Inflammatory macrophage (primary cell): ENCODE data around the gene SH3BP1.
A peak's percentile ranks its signal among the peaks of the same experiment; 100 is the strongest.
"Not testable (repeated sequence)": the region's sequence is repeated elsewhere in the genome, so short reads cannot be mapped to it uniquely, and the experiment has no call there.

Experiments used
- DNase-seq, 2 donors: peaks; one replicate each; pipeline ENCODE4 v3.0.0-alpha.2; 2020 to 2022

Gene SH3BP1

DNA sequence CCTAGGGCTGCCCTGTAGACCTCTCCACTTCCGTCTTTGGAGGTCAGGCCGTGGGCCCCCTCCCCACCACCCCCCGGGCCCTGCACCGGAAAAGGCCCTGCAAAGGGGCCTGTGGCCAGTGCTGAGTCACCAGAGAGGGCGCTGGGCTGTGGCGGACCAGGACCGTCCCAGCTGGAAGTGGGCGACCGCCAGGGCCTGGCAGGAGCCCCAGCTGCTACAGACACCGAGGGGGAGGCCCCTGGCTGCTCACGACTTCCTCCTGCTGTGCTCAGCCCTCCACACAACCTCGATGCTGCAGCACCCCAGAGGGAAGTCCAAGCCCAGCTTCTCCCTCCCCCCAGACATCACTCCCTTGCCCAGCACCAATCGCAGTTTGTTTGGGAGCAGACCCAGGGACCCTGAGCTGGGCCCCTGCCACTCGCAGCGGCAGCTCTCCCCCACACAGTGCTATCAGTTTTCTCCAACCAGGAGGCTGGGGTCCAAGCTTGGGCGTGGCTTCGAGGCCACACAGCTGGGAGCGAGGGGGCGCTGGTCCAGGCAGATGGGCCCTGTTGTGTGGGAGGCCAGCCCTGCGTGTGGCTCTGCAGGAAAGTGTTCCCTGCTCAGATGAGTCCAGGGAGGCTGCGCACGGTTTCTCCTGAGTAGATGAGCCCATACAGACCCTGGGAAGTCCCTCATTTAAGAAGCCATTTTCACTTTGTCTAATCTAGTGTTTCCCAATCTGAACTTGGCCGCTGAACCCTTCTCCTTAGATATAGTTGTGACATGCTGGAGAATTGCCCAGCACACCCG is 5.6 kb upstream of the SH3BP1 start:
- DNase-seq: peak; percentile 91 to 97

DNA sequence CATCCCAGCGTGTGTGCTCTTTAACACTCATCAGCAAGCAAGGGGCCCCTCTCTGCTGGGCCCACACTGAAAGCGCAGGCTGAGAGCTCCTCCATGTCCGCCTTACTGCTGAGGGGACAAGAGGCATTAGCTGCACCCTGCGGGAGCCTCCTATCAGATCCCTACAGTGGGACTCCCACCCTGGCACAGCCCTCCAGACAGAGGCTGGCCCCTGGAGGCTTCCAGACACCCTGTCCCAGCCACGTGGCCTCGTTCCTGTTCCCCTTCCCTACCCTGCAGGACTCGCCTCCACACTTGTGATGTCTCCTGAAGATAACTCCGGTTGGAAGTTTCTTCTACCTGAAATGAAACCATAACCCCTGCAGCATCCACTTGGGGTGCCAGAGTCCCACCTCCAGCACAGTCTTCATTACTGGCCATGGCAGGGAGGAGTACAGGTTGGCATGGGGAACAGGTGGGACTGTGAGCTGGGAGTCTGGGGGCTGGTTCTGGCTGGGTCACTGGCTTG is 5.0 kb upstream of the SH3BP1 start:
- peak in 1 of 2 donors; percentile 55 for DNase-seq

DNA sequence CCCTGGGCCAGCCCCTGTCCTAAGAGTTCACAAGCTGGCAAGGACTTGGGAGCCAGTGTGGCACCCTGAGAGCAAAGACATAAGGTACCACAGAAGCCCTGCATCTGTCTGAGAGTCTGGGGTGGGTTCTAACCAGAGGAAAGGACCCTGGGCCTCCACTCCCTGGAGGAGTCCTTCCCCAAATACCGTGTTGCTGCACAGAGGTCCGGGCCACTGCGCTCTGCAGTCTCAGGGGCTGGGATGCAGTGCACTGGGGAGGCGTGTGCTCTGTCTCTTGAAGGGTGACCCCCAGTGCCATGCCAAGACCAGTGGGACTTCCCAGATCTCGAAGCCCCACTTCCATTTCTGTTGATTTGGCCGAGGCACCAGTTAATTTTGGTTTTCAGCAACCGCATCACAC is 4.3 kb upstream of the SH3BP1 start:
- DNase-seq: no peak

DNA sequence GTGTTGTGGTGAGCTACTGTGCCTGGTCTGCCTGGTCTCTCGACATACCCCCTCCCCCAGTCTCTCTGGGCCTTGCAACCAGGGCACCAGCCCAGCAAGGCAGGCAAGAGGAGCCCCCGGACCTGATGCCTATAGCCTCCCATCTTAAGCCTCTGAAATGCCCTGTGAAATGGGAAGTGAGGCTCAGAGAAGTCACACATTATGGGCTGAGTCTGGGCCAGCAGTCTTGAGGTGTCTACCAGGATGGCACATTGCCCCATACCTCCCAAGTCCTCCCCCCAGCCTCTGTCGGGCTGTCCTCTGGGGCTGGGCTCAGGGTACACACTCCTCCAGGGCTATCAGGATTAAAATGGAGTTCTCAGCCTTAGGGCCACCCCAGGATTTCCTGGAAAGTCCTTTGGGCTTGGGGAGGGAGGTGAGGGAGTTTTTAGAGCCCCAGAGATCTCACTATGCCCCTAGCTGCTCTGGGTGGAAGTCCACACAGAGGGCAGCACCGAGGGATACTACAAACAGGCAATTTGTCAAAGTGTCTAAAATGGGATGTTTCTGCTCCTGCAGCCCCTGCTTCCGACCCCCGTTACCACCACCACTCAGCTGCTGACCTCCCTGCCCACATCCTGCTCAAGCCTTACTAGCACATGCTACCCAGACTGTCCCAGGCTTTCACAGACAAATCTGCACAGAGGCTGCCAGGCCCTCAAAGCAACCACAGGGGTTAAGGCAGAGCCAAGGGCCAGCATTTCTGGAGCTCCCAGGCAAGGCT is 3.1 kb upstream of the SH3BP1 start:
- peak; percentile 42 to 78 for DNase-seq

DNA sequence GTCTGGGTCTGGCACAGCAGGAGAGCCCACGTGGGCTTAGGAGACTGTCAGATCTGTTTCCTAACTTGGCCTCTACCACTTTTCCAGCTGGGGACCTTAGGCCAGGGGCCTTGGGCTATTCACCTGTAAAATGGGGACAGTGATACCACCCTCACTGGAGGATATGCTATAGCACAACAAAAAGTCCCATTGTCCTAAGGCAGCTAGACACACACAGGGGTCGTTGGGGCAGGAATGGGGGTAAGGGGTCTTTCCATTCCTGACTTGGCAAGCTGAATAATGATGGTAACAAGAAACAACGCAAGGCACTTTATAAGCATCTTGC is 2.6 kb upstream of the SH3BP1 start:
- no peak for DNase-seq

DNA sequence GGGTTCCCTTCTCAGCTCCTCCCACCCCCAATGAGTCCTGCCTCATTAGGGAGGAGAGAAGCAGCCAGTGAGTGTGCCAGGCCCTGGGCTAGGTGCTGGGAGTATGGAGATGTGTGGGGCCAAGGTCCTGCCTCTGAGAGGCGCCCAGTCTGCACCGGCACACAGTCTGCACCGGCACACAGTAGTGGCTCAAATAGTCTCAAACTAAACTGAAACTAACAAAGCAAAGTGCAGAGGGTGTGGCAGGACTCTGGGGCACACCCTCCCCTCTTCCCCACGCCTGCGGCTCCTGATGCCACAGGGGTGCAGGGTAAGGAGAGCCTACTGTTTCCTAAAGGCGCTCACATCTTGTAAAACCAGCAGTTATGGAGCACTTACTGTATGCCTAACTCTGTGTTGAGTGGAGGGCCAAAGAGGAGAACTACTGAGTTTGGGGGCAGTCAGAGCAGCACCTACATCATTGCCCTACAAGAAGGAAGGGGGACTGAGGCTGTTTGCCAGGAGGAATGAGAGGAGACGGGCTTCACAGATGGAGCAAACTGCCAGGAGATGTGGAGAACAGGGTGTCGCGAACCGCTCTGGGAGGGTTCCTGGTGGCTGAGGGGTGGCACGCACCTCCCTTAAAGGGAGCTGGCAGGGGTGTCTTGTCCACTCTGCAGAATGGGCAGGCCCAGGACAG is 939 bp upstream of the SH3BP1 start:
- peak in 1 of 2 donors; percentile 14 for DNase-seq

DNA sequence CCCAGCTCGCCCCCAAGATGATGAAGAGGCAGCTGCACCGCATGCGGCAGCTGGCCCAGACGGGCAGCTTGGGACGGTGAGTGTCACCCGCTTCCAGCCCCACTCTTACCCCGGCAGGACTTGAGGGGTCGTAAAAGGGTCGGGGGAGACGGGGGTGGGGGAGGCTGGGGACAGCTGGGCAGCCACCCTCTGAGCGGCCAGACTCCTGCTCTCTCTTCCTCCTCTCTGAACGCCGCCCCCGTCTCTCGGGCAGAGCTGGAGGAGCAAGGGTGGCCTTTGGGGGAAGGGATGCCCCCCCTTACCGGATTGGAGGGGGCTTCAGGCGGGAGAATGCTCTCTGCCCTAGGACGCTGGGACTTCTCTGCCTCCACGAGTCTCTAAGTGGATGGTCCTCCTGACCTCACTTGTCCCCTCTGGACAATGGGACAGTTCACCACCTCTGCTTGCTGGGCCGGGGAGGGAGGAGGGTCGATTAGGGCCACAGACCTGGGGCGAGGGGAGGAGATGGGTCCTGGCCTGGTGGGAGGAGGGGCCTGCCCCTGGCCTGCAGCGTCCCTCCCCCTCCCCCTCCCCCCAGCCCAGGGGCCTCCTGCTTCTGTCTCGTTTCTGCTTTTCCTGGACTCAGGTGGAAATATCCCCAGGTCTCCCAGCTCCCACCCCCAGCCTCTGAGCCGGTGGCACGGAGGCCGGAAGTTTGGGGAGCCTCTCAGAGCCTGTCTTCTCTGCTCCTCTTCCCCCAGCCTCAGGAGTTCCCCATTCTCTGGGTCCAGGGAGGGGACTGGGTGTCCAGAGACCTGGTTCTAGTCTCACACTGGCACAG is 512 bp downstream of the SH3BP1 start:
- peak; percentile 47 to 65 for DNase-seq

DNA sequence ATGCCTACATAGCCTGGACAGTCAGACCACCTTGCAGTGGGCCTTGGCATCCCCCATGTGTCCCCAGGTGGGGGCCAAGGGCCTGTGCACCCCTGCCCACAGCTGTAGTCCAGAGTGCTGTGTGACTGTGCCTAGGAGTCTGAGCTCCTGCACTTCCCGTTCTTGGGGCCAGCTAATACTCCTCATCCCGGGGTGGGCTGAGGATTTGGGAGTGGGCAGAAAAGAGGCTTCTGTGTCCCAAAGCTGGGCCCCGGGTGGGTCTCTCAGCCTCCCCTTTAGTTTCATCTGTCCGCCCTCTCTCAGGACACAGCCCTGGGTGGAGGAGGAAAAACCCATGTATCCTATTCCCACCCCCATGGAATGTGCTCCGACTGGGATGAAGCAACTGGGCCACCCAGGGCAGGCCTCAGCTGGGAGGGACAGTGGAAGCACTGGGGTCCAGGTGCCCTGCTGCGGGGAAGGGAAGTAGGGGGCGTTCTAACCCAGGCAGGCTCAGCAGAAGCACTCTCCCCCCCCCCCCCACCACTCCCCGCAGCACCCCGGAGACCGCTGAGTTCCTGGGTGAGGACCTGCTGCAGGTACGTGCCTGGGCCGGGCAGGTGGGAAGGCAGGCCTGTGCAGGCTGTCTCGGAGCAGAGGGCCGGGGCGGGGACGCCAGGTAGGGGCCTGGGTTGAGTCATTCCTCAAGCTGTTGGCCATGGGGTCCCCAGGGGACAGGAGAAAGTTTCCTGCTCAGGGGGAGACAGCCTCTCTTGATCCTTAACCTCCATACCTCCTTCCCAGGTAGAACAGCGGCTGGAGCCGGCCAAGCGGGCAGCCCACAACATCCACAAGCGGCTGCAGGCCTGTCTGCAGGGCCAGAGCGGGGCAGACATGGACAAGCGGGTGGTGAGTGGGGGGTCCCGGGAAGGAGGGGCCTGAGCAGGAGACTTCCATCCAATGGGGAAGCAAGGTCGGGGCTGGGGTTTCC is 1.4 kb downstream of the SH3BP1 start:
- no peak for DNase-seq

DNA sequence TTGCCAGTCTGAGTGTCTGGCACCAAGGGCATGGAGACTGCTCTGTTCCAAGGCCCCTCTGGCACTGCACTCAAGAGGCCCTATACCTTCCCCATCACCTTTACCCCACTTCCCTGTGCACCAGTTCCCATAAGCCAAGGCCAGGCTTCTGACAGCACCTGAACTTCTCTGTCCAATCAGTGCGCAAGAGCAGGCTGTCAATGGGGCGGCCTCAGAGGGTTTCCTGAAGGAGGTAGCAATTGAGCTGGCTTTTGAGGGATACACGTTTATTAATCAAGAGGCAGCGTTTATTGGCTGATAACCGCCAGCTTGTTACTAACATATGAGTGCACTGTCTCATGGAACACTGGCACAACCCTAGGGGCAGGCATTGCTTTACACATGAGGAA is 2.1 kb downstream of the SH3BP1 start:
- DNase-seq: no peak

DNA sequence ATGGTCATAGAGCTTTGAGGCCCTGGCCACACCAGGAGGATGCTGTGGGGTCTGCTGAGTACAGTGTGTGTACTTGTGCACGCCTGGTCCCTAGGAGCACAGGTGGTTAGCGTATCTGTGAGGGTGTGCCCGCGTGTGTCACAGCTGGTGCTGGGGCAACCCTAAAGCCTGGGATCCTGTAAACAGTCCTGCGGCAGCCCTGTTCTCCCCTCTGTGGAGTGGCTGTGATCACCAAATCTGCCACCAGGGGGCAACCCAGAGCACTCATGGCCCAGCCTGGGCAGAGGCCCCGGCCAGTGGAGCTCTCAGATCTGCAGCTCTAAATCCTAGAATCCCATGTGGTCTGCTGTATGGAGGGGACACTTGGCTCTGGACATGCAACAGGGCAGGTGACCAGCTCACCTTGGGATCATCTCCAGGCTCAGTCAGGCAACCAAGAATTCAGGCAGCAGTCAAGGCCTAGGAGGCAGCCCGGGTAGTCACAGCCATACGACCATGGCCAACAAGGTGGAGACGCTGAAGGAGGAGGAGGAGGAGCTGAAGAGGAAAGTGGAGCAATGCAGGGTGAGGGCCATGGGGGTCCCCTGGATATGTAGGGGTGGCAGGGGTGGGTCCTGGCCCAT is 3.9 kb downstream of the SH3BP1 start:
- peak; percentile 83 to 88 for DNase-seq

DNA sequence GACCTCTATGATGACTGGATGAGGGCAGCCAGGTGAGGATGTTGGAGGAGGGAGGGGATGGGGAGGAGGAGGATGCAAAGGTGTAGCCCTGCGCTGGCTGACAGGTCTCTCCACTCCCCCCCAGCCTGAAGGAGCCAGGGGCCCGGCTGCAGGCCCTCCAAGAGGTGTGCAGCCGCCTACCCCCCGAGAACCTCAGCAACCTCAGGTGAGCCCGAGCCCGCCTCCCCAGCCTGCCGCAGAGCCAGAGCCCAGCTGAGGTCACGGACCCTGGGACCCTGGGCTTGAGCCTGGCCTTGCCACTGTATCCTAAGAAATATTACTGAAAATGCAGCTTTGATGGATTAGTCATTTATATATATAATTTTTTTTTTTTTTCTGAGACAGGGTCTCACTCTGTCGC is 7.8 kb downstream of the SH3BP1 start:
- DNase-seq: no peak

DNA sequence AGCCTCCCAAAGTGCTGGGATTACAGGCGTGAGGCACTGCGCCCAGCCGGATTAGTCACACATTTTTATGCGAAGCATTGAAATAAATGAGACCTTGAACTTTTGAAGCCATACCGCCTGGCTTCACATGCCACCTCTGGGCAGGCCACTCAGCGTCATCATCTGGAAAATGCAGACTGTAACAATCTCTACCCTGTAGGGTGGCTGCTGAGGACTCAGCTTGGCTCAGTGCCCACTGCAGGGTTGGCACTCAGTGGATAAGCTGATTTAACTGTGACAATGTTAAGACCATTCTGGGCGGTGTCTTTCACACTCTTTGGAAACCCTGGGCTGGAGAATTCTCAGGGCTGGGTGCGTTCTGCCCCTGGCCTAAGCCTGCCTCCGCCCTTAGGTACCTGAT is 8.5 kb downstream of the SH3BP1 start:
- no peak for DNase-seq

DNA sequence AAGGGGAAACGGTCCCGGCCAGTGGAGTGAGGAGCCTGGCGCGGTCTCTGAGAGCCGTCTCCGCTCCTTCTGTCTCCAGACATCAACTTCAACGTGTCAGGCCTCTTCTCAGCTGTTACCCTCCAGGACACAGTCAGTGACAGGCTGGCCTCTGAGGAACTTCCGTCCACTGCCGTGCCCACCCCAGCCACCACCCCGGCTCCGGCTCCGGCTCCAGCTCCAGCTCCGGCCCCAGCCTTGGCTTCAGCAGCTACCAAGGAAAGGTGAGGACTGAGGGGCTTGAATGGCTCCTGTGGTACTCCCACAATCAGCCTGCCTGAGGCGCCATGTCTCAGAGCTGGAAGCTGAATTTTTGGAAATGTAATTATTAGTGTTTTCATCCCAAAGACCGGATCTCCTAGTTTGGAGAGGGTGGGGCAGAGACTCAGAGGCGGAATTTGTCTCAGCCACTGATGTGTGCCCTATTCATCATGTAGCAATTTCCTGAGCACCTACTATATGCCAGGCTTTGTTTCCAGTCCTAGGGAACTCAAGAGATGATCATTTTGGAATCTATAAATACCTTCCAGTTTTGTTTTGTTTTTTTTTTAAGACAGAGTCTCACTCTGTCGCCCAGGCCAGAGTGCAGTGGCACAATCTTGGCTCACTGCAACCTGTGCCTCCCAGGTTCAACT is 11.1 kb downstream of the SH3BP1 start:
- no peak for DNase-seq

DNA sequence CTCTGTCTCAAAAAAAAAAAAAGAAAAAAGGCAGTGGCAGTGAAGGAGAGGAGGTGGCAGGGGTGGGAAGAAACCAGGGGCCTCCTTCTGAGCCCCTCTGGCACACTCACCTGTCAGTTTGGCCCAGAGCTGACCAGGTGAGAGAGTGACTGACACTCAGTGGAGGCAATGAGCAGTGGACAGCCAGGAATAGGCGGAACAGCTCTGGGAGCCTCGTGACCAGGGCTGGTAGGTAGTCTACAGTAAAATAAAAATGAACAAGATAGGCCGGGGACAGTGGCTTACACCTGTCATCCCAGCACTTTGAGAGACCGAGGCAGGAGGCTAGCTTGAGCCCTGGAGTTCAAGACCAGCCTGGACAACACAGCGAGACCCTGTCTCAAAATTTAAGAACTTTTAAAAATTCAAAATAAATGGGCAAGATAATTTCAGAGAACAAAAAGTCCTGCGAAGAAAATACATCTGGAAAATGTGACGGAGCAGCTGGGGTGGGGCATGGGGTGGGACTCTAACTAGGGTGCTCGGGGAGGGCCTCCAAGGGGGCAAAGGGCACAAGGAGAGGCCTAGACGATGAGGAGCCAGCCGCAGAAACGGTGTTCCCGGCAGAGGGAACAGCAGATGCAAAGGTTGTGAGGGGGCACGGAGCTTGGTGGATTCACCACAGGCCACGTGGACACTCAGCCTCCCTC is 15.2 kb downstream of the SH3BP1 start:
- DNase-seq: no peak

DNA sequence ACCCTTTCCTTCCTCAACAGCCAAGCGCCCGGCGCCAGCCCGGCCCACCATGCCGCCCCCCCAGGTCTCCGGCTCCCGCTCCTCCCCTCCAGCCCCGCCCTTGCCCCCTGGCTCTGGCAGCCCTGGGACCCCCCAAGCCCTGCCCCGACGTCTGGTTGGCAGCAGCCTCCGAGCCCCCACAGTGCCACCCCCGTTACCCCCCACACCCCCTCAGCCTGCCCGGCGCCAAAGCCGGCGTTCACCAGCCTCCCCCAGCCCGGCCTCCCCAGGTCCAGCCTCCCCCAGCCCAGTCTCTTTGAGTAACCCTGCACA is 15.7 kb downstream of the SH3BP1 start:
- DNase-seq: no peak

DNA sequence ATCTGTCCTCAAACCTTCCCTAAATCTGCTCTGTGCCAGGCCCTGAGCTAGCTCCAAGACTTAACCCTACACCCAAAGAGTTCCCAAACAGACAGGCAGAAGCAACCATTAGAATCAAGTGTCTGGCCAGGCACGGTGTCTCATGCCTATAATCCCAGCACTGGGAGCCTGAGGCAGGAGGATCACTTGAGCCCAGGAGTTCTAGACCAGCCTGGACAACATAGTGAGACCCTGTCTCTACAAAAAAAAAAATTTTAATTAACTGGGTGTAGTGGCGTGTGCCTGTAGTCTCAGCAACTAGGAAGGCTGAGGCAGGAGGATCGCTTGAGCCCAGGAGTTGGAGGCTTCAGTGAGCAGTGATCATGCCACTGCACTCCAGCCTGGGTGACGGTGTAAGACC is 17.1 kb downstream of the SH3BP1 start:
- not testable (repeated sequence) for DNase-seq

DNA sequence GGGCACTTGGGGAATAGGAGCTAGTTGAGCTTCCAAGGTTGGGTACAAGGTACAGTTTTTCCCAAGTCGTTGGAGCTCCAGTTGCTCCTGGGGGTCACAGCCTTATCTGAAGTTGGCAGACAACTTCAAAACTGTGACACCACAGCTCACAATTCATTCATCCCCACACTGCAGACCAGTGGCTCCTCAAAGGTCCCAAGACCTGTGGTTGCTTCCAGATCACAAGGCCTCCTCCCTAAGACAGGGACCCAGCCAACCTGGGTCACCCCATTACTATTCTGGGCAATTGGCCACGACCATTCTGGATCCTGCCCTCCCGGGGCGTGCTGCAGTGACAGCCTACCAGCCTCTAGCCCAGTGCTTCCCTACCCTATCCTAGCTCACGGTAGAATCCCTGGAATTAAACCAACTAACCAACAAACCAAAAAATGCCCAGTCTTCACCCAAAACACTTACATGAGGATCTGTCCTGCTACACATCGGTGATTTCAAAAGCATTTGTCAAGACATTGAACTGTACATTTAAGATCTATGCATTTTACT is 18.2 kb downstream of the SH3BP1 start:
- no peak for DNase-seq

DNA sequence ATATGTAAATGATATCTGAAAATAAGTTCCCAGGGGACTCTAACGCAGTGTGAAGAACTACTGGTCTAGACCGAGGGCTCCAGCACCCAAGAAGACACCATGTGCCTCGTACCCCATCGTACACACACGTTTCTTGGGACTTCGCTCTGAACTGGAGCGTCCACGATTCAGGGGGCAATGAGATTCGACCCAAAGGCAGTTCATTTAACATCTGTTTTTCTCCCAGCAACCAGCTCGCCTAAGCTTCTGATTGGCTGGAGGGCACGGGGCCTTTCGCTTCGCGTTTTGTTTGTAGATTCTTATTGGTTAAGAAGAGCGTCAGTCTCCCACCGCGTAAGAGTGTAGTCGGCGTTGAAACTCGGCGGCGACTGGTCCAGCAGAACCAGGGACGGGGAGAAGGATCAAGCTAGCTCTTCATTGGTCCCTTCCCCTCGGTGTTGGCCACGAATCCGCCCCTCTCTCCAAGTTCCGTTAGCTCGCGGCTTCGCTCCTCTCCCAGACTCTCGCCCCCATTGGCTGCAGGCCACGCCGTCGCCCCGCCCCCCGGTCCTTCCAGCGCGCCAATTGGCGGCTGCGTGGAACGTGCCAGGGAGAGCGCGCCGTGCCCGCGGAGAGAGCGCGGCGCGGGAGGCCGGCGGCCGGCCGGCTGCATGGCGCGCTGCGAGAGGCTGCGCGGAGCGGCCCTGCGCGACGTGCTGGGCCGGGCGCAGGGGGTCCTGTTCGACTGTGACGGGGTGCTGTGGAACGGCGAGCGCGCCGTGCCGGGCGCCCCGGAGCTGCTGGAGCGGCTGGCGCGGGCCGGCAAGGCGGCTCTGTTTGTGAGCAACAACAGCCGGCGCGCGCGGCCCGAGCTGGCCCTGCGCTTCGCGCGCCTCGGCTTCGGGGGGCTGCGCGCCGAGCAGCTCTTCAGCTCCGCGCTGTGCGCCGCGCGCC is 18.9 kb downstream of the SH3BP1 start, which contains the start of gene PDXP:
Gene PDXP (plus strand): TSS at position 591 of the 933 bp plus-strand sequence. CDS start 60 bp downstream, at position 651.
- DNase-seq: peak; percentile 100
